ENCODE results near the gene SGSH. TPM values are rescaled to one million over a fixed set of nuclear protein-coding genes. Genes with fewer than 3 reads are reported as not detected.

SGSH gene
- total RNA-seq, 1 experiment from 2014 or later, result 13.6 TPM

- H3K4me1 ChIP-seq (ENCODE audit: low read length), result no peaks in the 10 kb centered on the region
- no peaks in the 10 kb centered on the region for H3K79me2 ChIP-seq (ENCODE audit: low read length)
- H3K27me3 ChIP-seq (ENCODE audit: low read length), result no peaks in the 10 kb centered on the region
- DNase-seq, result no peak
- no peak overlapping the region for H3K4me3 ChIP-seq (ENCODE audit: low read length)
- H3K9me3 ChIP-seq (ENCODE audit: low read length), result no peaks in the 10 kb centered on the region
- H3K9me2 ChIP-seq (replicated peaks; ENCODE audit: insufficient read depth, low read length), result no peaks in the 10 kb centered on the region
- no peak overlapping the region for H2AFZ ChIP-seq (ENCODE audit: low read length)
- H3K27ac ChIP-seq (ENCODE audit: low read length), result no peak overlapping the region
- no peaks in the 10 kb centered on the region for H4K20me1 ChIP-seq (ENCODE audit: insufficient read depth, low read depth, low read length)
- H3K9ac ChIP-seq (ENCODE audit: low read length), result no peak overlapping the region
- H3K4me2 ChIP-seq (ENCODE audit: low read depth, low read length, poor library complexity, severe bottlenecking), result no peak overlapping the region
- H3K36me3 ChIP-seq (ENCODE audit: insufficient read depth, low read length), result no peaks in the 10 kb centered on the region
Measured at GRCh38 chr17:80243526-80244433, 23.6 kb upstream of the SGSH start.

- no peaks in the 10 kb centered on the region for H3K9me3 ChIP-seq (ENCODE audit: low read length)
- H3K4me1 ChIP-seq (ENCODE audit: low read length), result no peaks in the 10 kb centered on the region
- no peak overlapping the region for H3K9ac ChIP-seq (ENCODE audit: low read length)
- no peaks in the 10 kb centered on the region for H3K9me2 ChIP-seq (replicated peaks; ENCODE audit: insufficient read depth, low read length)
- no peak overlapping the region for H3K27ac ChIP-seq (ENCODE audit: low read length)
- no peak overlapping the region for H3K4me2 ChIP-seq (ENCODE audit: low read depth, low read length, poor library complexity, severe bottlenecking)
- DNase-seq, result no peak
- no peak overlapping the region for H3K4me3 ChIP-seq (ENCODE audit: low read length)
- H3K79me2 ChIP-seq (ENCODE audit: low read length), result no peaks in the 10 kb centered on the region
- no peaks in the 10 kb centered on the region for H3K27me3 ChIP-seq (ENCODE audit: low read length)
- no peak overlapping the region for H2AFZ ChIP-seq (ENCODE audit: low read length)
- H4K20me1 ChIP-seq (ENCODE audit: insufficient read depth, low read depth, low read length), result no peaks in the 10 kb centered on the region
- no peaks in the 10 kb centered on the region for H3K36me3 ChIP-seq (ENCODE audit: insufficient read depth, low read length)
Measured at GRCh38 chr17:80242505-80242904, 22.4 kb upstream of the SGSH start.

GRCh38 chr17:80237386-80237785, 17.3 kb upstream of the SGSH start:
- H4K20me1 ChIP-seq (ENCODE audit: insufficient read depth, low read depth, low read length), result no peaks in the 10 kb centered on the region
- no peaks in the 10 kb centered on the region for H3K27me3 ChIP-seq (ENCODE audit: low read length)
- DNase-seq, result no peak
- no peaks in the 10 kb centered on the region for H3K79me2 ChIP-seq (ENCODE audit: low read length)
- no peaks in the 10 kb centered on the region for H3K9me2 ChIP-seq (replicated peaks; ENCODE audit: insufficient read depth, low read length)
- H3K36me3 ChIP-seq (ENCODE audit: insufficient read depth, low read length), result no peaks in the 10 kb centered on the region
- no peak overlapping the region for H2AFZ ChIP-seq (ENCODE audit: low read length)
- no peaks in the 10 kb centered on the region for H3K4me1 ChIP-seq (ENCODE audit: low read length)
- H3K9ac ChIP-seq (ENCODE audit: low read length), result no peak overlapping the region
- no peak overlapping the region for H3K4me2 ChIP-seq (ENCODE audit: low read depth, low read length, poor library complexity, severe bottlenecking)
- peaks cover 7% of the 10 kb centered on the region for H3K9me3 ChIP-seq (ENCODE audit: low read length)
- H3K27ac ChIP-seq (ENCODE audit: low read length), result no peak overlapping the region
- H3K4me3 ChIP-seq (ENCODE audit: low read length), result no peak overlapping the region

GRCh38 chr17:80236911-80237310, 16.8 kb upstream of the SGSH start:
- Histone ChIP-seq H3K9ac (ENCODE audit: low read length) (no peak overlapping the region), H3K79me2 (ENCODE audit: low read length) (no peaks in the 10 kb centered on the region), H3K27ac (ENCODE audit: low read length) (no peak overlapping the region), H3K9me2 (replicated peaks; ENCODE audit: insufficient read depth, low read length) (no peaks in the 10 kb centered on the region), H2AFZ (ENCODE audit: low read length) (no peak overlapping the region), H3K4me1 (ENCODE audit: low read length) (no peaks in the 10 kb centered on the region), H4K20me1 (ENCODE audit: insufficient read depth, low read depth, low read length) (no peaks in the 10 kb centered on the region), H3K4me3 (ENCODE audit: low read length) (no peak overlapping the region), H3K27me3 (ENCODE audit: low read length) (no peaks in the 10 kb centered on the region), H3K36me3 (ENCODE audit: insufficient read depth, low read length) (no peaks in the 10 kb centered on the region), H3K9me3 (ENCODE audit: low read length) (peaks cover 8% of the 10 kb centered on the region), H3K4me2 (ENCODE audit: low read depth, low read length, poor library complexity, severe bottlenecking) (no peak overlapping the region)
- no peak for DNase-seq

GRCh38 chr17:80233202-80233601, 13.1 kb upstream of the SGSH start:
- Histone ChIP-seq H3K4me2 (ENCODE audit: low read depth, low read length, poor library complexity, severe bottlenecking) (no peak overlapping the region), H2AFZ (ENCODE audit: low read length) (no peak overlapping the region), H3K4me3 (ENCODE audit: low read length) (no peak overlapping the region), H3K9ac (ENCODE audit: low read length) (no peak overlapping the region), H3K4me1 (ENCODE audit: low read length) (no peaks in the 10 kb centered on the region), H3K36me3 (ENCODE audit: insufficient read depth, low read length) (no peaks in the 10 kb centered on the region), H3K27ac (ENCODE audit: low read length) (no peak overlapping the region), H4K20me1 (ENCODE audit: insufficient read depth, low read depth, low read length) (no peaks in the 10 kb centered on the region), H3K9me2 (replicated peaks; ENCODE audit: insufficient read depth, low read length) (no peaks in the 10 kb centered on the region), H3K27me3 (ENCODE audit: low read length) (no peaks in the 10 kb centered on the region), H3K9me3 (ENCODE audit: low read length) (peaks cover 13% of the 10 kb centered on the region), H3K79me2 (ENCODE audit: low read length) (no peaks in the 10 kb centered on the region)
- DNase-seq, result no peak

GRCh38 chr17:80232438-80232837, 12.3 kb upstream of the SGSH start:
- Histone ChIP-seq H2AFZ (ENCODE audit: low read length) (no peak overlapping the region), H4K20me1 (ENCODE audit: insufficient read depth, low read depth, low read length) (no peaks in the 10 kb centered on the region), H3K4me3 (ENCODE audit: low read length) (no peak overlapping the region), H3K27ac (ENCODE audit: low read length) (no peak overlapping the region), H3K4me1 (ENCODE audit: low read length) (no peaks in the 10 kb centered on the region), H3K9me3 (ENCODE audit: low read length) (peaks cover 13% of the 10 kb centered on the region), H3K36me3 (ENCODE audit: insufficient read depth, low read length) (no peaks in the 10 kb centered on the region), H3K9ac (ENCODE audit: low read length) (no peak overlapping the region), H3K4me2 (ENCODE audit: low read depth, low read length, poor library complexity, severe bottlenecking) (no peak overlapping the region), H3K9me2 (replicated peaks; ENCODE audit: insufficient read depth, low read length) (no peaks in the 10 kb centered on the region), H3K27me3 (ENCODE audit: low read length) (no peaks in the 10 kb centered on the region), H3K79me2 (ENCODE audit: low read length) (no peaks in the 10 kb centered on the region)
- no peak for DNase-seq

- Histone ChIP-seq H3K9me2 (replicated peaks; ENCODE audit: insufficient read depth, low read length) (no peaks in the 10 kb centered on the region), H3K27ac (ENCODE audit: low read length) (no peak overlapping the region), H3K9ac (ENCODE audit: low read length) (no peak overlapping the region), H4K20me1 (ENCODE audit: insufficient read depth, low read depth, low read length) (no peaks in the 10 kb centered on the region), H3K4me2 (ENCODE audit: low read depth, low read length, poor library complexity, severe bottlenecking) (no peak overlapping the region), H3K4me3 (ENCODE audit: low read length) (no peak overlapping the region), H3K79me2 (ENCODE audit: low read length) (no peaks in the 10 kb centered on the region), H3K9me3 (ENCODE audit: low read length) (peaks cover 13% of the 10 kb centered on the region), H2AFZ (ENCODE audit: low read length) (no peak overlapping the region), H3K4me1 (ENCODE audit: low read length) (no peaks in the 10 kb centered on the region), H3K36me3 (ENCODE audit: insufficient read depth, low read length) (no peaks in the 10 kb centered on the region), H3K27me3 (ENCODE audit: low read length) (no peaks in the 10 kb centered on the region)
- no peak for DNase-seq
Measured at GRCh38 chr17:80229011-80229410, 8.9 kb upstream of the SGSH start.

- Histone ChIP-seq H3K9ac (ENCODE audit: low read length) (no peak overlapping the region), H3K4me2 (ENCODE audit: low read depth, low read length, poor library complexity, severe bottlenecking) (no peak overlapping the region), H3K79me2 (ENCODE audit: low read length) (no peaks in the 10 kb centered on the region), H3K4me3 (ENCODE audit: low read length) (no peak overlapping the region), H3K4me1 (ENCODE audit: low read length) (no peaks in the 10 kb centered on the region), H3K9me2 (replicated peaks; ENCODE audit: insufficient read depth, low read length) (no peaks in the 10 kb centered on the region), H3K36me3 (ENCODE audit: insufficient read depth, low read length) (no peaks in the 10 kb centered on the region), H3K9me3 (ENCODE audit: low read length) (peaks cover 13% of the 10 kb centered on the region), H4K20me1 (ENCODE audit: insufficient read depth, low read depth, low read length) (no peaks in the 10 kb centered on the region), H2AFZ (ENCODE audit: low read length) (no peak overlapping the region), H3K27me3 (ENCODE audit: low read length) (no peaks in the 10 kb centered on the region), H3K27ac (ENCODE audit: low read length) (no peak overlapping the region)
- DNase-seq, result no peak
Measured at GRCh38 chr17:80228477-80228876, 8.3 kb upstream of the SGSH start.
